B cell (primary cell): ENCODE measurements around the gene ESYT3.

Experiments used
- EZH2 ChIP-seq: IDR thresholded peaks from 2 replicates; pipeline ENCODE4 v1.6.1; 2012; ENCODE audit warnings: borderline replicate concordance, low read depth, mild to moderate bottlenecking, moderate library complexity, low read length; ENCODE audit not compliant: insufficient read depth, poor library complexity, severe bottlenecking
- TF ChIP-seq, protein P1 (sequence below): fragments of 200-600 bp; IDR thresholded peaks from one replicate; pipeline ENCODE4 v1.8.0; 2022; ENCODE audit warnings: antibody characterized with exemption, mild to moderate bottlenecking

- TF ChIP-seq EZH2 = no peak
- TF ChIP-seq, protein P1, sequence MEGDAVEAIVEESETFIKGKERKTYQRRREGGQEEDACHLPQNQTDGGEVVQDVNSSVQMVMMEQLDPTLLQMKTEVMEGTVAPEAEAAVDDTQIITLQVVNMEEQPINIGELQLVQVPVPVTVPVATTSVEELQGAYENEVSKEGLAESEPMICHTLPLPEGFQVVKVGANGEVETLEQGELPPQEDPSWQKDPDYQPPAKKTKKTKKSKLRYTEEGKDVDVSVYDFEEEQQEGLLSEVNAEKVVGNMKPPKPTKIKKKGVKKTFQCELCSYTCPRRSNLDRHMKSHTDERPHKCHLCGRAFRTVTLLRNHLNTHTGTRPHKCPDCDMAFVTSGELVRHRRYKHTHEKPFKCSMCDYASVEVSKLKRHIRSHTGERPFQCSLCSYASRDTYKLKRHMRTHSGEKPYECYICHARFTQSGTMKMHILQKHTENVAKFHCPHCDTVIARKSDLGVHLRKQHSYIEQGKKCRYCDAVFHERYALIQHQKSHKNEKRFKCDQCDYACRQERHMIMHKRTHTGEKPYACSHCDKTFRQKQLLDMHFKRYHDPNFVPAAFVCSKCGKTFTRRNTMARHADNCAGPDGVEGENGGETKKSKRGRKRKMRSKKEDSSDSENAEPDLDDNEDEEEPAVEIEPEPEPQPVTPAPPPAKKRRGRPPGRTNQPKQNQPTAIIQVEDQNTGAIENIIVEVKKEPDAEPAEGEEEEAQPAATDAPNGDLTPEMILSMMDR = no peak
Observed at GRCh38 chr3:138434875-138435772, 708 bp downstream of the ESYT3 start.
